ENCODE results near the gene EPHA2.

- TF ChIP-seq CTCF (IDR thresholded peaks at IDR 0.05; ENCODE audit: low read depth, low read length) (no peak), POLR2A (IDR thresholded peaks at IDR 0.05; ENCODE audit: extremely low read depth, insufficient read length) (no peak)
Observed at GRCh38 chr1:16153999-16154673, 1.7 kb downstream of the EPHA2 start.
